ENCODE measurements around the gene GFI1. TPM values are rescaled to one million over a fixed set of nuclear protein-coding genes. Genes with fewer than 3 reads are reported as not detected.

Gene GFI1
- total and polyA plus RNA-seq, 2 of the 13 experiments (the other 11 are each of a cell fraction or from before 2014, with no cell fraction given), result 10.3 to 10.5 TPM

- Histone ChIP-seq H2AFZ (ENCODE audit: low read length) (no peak overlapping the region), H4K20me1 (ENCODE audit: insufficient read depth, low read length) (no peaks in the 10 kb centered on the region), H3K4me2 (ENCODE audit: low read depth, low read length) (no peak overlapping the region), H3K27me3 (ENCODE audit: control insufficient read depth in 1 of 2, insufficient read depth in 2 of 2, low read length in 2 of 2) (no peaks in the 10 kb centered on the region), H3K4me3 (replicated peaks in 1 of 3; ENCODE audit: insufficient read depth in 1 of 3, low read depth in 2 of 3, low read length in 3 of 3) (no peak overlapping the region), H3K79me2 (ENCODE audit: insufficient read depth, low read length) (no peaks in the 10 kb centered on the region), H3K4me1 (ENCODE audit: insufficient read depth, low read length) (peaks cover 19% of the 10 kb centered on the region), H3K9ac (ENCODE audit: insufficient read depth, low read depth, low read length) (no peak overlapping the region), H3K9me3 (ENCODE audit: low read length) (no peaks in the 10 kb centered on the region), H3K27ac (ENCODE audit: extremely low read length, insufficient read depth, low read length) (no peak overlapping the region), H3K36me3 (replicated peaks in 1 of 2; ENCODE audit: control insufficient read depth in 1 of 2, insufficient read depth in 2 of 2, low read length in 2 of 2) (no peaks in the 10 kb centered on the region)
- POLR2A ChIA-PET, result no interaction called here
- TF ChIP-seq ZNF484 (CRISPR knock-in tag; IDR thresholded peaks at IDR 0.05; ENCODE audit: borderline replicate concordance, low read depth) (no peak), NFIC (IDR thresholded peaks at IDR 0.05; ENCODE audit: low read length) (no peak), CBX5 (CRISPR knock-in tag; IDR thresholded peaks at IDR 0.05; ENCODE audit: borderline replicate concordance) (no peak), ZNF136 (CRISPR knock-in tag; IDR thresholded peaks at IDR 0.05; ENCODE audit: low read depth) (no peak), NFE2L2 (IDR thresholded peaks at IDR 0.05; ENCODE audit: low read length) (no peak), NFIB (CRISPR knock-in tag; IDR thresholded peaks at IDR 0.05; ENCODE audit: borderline replicate concordance) (no peak), RFXANK (CRISPR knock-in tag; IDR thresholded peaks at IDR 0.05) (no peak), ZNF770 (CRISPR knock-in tag; IDR thresholded peaks at IDR 0.05) (no peak), HOXD1 (CRISPR knock-in tag; IDR thresholded peaks at IDR 0.05) (no peak), ZSCAN31 (CRISPR knock-in tag; IDR thresholded peaks at IDR 0.05; ENCODE audit: low read depth) (no peak), ZNF230 (CRISPR knock-in tag; IDR thresholded peaks at IDR 0.05) (no peak), ZNF274 (CRISPR knock-in tag; IDR thresholded peaks at IDR 0.05) (no peak), ZNF382 (CRISPR knock-in tag; IDR thresholded peaks at IDR 0.05; ENCODE audit: borderline replicate concordance) (no peak), CBX2 (IDR thresholded peaks at IDR 0.05; ENCODE audit: low read depth, low read length) (no peak), CBX2 (CRISPR knock-in tag; IDR thresholded peaks at IDR 0.05; ENCODE audit: low read depth) (no peak), KAT8 (CRISPR knock-in tag; IDR thresholded peaks at IDR 0.05) (no peak), SALL2 (CRISPR knock-in tag; IDR thresholded peaks at IDR 0.05) (no peak)
- TF ChIP-seq, protein P1, sequence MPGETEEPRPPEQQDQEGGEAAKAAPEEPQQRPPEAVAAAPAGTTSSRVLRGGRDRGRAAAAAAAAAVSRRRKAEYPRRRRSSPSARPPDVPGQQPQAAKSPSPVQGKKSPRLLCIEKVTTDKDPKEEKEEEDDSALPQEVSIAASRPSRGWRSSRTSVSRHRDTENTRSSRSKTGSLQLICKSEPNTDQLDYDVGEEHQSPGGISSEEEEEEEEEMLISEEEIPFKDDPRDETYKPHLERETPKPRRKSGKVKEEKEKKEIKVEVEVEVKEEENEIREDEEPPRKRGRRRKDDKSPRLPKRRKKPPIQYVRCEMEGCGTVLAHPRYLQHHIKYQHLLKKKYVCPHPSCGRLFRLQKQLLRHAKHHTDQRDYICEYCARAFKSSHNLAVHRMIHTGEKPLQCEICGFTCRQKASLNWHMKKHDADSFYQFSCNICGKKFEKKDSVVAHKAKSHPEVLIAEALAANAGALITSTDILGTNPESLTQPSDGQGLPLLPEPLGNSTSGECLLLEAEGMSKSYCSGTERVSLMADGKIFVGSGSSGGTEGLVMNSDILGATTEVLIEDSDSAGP (CRISPR knock-in tag; IDR thresholded peaks at IDR 0.05; ENCODE audit: borderline replicate concordance), result no peak
- TF ChIP-seq, protein P2, sequence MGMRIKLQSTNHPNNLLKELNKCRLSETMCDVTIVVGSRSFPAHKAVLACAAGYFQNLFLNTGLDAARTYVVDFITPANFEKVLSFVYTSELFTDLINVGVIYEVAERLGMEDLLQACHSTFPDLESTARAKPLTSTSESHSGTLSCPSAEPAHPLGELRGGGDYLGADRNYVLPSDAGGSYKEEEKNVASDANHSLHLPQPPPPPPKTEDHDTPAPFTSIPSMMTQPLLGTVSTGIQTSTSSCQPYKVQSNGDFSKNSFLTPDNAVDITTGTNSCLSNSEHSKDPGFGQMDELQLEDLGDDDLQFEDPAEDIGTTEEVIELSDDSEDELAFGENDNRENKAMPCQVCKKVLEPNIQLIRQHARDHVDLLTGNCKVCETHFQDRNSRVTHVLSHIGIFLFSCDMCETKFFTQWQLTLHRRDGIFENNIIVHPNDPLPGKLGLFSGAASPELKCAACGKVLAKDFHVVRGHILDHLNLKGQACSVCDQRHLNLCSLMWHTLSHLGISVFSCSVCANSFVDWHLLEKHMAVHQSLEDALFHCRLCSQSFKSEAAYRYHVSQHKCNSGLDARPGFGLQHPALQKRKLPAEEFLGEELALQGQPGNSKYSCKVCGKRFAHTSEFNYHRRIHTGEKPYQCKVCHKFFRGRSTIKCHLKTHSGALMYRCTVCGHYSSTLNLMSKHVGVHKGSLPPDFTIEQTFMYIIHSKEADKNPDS (CRISPR knock-in tag; IDR thresholded peaks at IDR 0.05), result no peak
- ATAC-seq (no peak), DNase-seq (ENCODE audit: low spot score) (no peak), FAIRE-seq (no peak)
- intact Hi-C loops (cut with micrococcal nuclease; ENCODE audit: unreplicated experiment), result no loop called here
- WGBS (ENCODE audit: low lambda C conversion rate), result 100% methylated on average over 1 of the region's 1 CpG
- in situ Hi-C loops (cut with HindIII; ENCODE audit: extremely low pct_ligation_motif_present, low pct_unique_long_range_greater_than_20kb), result no loop called here
- no TSS peak for BruUV-seq (replicated peaks)
- CTCF ChIA-PET (ENCODE audit: low intra/inter-chr PET ratio, low total read pairs), result no interaction called here
These were observed 22.9 kb upstream of the GFI1 start for GRCh38 chr1:92509619-92510018.

Measured in HepG2 (cell line).